ENCODE measurements around the gene XYLB. TPM values are rescaled to one million over a fixed set of nuclear protein-coding genes. Genes with fewer than 3 reads are reported as not detected.
"Not testable (repeated sequence)": the region's sequence is repeated elsewhere in the genome, so short reads cannot be mapped to it uniquely, and the experiment has no call there.

Gene XYLB
- 1 to 10 TPM; 3.1 to 6.6 (median 4.1) TPM for total RNA-seq

- Histone ChIP-seq H3K27ac (peak within 1 kb of the TSS in 3 of 4 donors; percentile 15 to 82 (median 60)), H3K27me3 (no peaks in the 10 kb centered on the region), H3K36me3 (no peaks in the 10 kb centered on the region), H3K9me3 (no peaks in the 10 kb centered on the region), H3K4me3 (peak within 1 kb of the TSS; percentile 47 to 75 (median 66)), H3K4me1 (peaks cover 0 to 21% (median 4%) of the 10 kb centered on the region in 4 donors)
- WGBS, 2 donors = 0 to 2% methylated on average over 46 to 76 of the region's 85 CpGs
- peak; percentile 72 to 77 for DNase-seq (ENCODE audit: low spot score in 2 of 2)
- TF ChIP-seq CTCF (IDR thresholded peaks at IDR 0.05) (peak; percentile 65 to 97 (median 91)), POLR2A (IDR thresholded peaks at IDR 0.05) (peak in 1 of 2 donors; percentile 30), EP300 (IDR thresholded peaks at IDR 0.05) (peak in 1 of 2 donors; percentile 68)
Observed at GRCh38 chr3:38346587-38347410, at the start of gene XYLB. XYLB (plus strand) TSS chr3:38346785; CDS start chr3:38346869, 84 bp downstream.

GRCh38 chr3:38297053-38297452 lies 49.5 kb upstream of the XYLB start:
- H3K9me3 ChIP-seq; H3K4me1 ChIP-seq; H3K27me3 ChIP-seq; H3K4me3 ChIP-seq; H3K36me3 ChIP-seq; H3K27ac ChIP-seq; DNase-seq (ENCODE audit: low spot score in 2 of 2): not testable (repeated sequence)
- WGBS, 2 donors = 75 to 76% methylated on average over 4 of the region's 4 CpGs

- Histone ChIP-seq H3K4me1 (no peaks in the 10 kb centered on the region), H3K36me3 (no peaks in the 10 kb centered on the region), H3K4me3 (no peak overlapping the region), H3K27ac (no peak overlapping the region), H3K9me3 (no peaks in the 10 kb centered on the region), H3K27me3 (no peaks in the 10 kb centered on the region)
- DNase-seq (ENCODE audit: low spot score in 2 of 2) = no peak
- TF ChIP-seq CTCF (IDR thresholded peaks at IDR 0.05) (no peak), EP300 (IDR thresholded peaks at IDR 0.05) (no peak), POLR2A (IDR thresholded peaks at IDR 0.05) (no peak)
Observed at GRCh38 chr3:38297537-38297936, 49.0 kb upstream of the XYLB start.

- TF ChIP-seq CTCF (IDR thresholded peaks at IDR 0.05) (peak; percentile 11 to 36 (median 26)), POLR2A (IDR thresholded peaks at IDR 0.05) (no peak)
- Histone ChIP-seq H3K9me3 (no peaks in the 10 kb centered on the region), H3K27me3 (no peaks in the 10 kb centered on the region)
Observed at GRCh38 chr3:38297947-38298711, 48.5 kb upstream of the XYLB start.

GRCh38 chr3:38306941-38307340 lies 39.6 kb upstream of the XYLB start:
- whole genome bisulfite sequencing, 2 donors = 82 to 90% methylated on average over 3 to 4 of the region's 5 CpGs
- no peak for TF ChIP-seq CTCF (IDR thresholded peaks at IDR 0.05)

More at GRCh38 chr3:38297947-38298711, 48.5 kb upstream of the XYLB start:
- 79 to 84% methylated on average over 5 of the region's 5 CpGs for WGBS, 2 donors
- H3K27ac ChIP-seq = no peak overlapping the region
- no peak overlapping the region for H3K4me3 ChIP-seq
- DNase-seq (ENCODE audit: low spot score in 2 of 2) = no peak
- H3K4me1 ChIP-seq = no peaks in the 10 kb centered on the region
- no peaks in the 10 kb centered on the region for H3K36me3 ChIP-seq

More at GRCh38 chr3:38306941-38307340, 39.6 kb upstream of the XYLB start:
- Histone ChIP-seq H3K27ac (no peak overlapping the region), H3K27me3 (no peaks in the 10 kb centered on the region), H3K9me3 (peaks cover 0 to 4% (median 0%) of the 10 kb centered on the region in 4 donors), H3K4me3 (no peak overlapping the region), H3K36me3 (no peaks in the 10 kb centered on the region), H3K4me1 (no peaks in the 10 kb centered on the region)
- no peak for DNase-seq (ENCODE audit: low spot score in 2 of 2)
